Measurements from ENCODE around the gene ZNF346.

ZNF346 gene

GRCh38 chr5:177124486-177124991 lies 102.0 kb downstream of the ZNF346 start:
- DNase-seq, result no peak

GRCh38 chr5:177126771-177127170 lies 104.3 kb downstream of the ZNF346 start:
- DNase-seq, result no peak

GRCh38 chr5:177128551-177128981 lies 106.1 kb downstream of the ZNF346 start:
- no peak for DNase-seq

- DNase-seq, result no peak
These were observed 107.9 kb downstream of the ZNF346 start for GRCh38 chr5:177130211-177131018.
